Fibroblast of mammary gland (primary cell): ENCODE data around the gene TMSB15A.
A peak's percentile ranks its signal among the peaks of the same experiment; 100 is the strongest.
"Not testable (repeated sequence)": the region's sequence is repeated elsewhere in the genome, so short reads cannot be mapped to it uniquely, and the experiment has no call there.

Experiments used
- DNase-seq: peaks from one replicate; pipeline ENCODE4 v3.0.0-alpha.2; 2010; ENCODE audit warnings: low read depth
- H3K4me3 ChIP-seq: 2 replicates; pipeline ENCODE4 v1.5.1; 2011; ENCODE audit warnings: low read depth, mild to moderate bottlenecking, low read length, moderate library complexity; ENCODE audit not compliant: control insufficient read depth
- CTCF ChIP-seq: conservative IDR thresholded peaks from 2 replicates; pipeline ENCODE4 v1.5.1; 2011; ENCODE audit warnings: low read depth, low read length, inconsistent platforms; ENCODE audit not compliant: control insufficient read depth, insufficient read depth

The TMSB15A gene

GRCh38 chrX:102517326-102517725, 787 bp upstream of the TMSB15A start:
- H3K4me3 ChIP-seq = no peak overlapping the region
- DNase-seq = peak; percentile 37

DNA sequence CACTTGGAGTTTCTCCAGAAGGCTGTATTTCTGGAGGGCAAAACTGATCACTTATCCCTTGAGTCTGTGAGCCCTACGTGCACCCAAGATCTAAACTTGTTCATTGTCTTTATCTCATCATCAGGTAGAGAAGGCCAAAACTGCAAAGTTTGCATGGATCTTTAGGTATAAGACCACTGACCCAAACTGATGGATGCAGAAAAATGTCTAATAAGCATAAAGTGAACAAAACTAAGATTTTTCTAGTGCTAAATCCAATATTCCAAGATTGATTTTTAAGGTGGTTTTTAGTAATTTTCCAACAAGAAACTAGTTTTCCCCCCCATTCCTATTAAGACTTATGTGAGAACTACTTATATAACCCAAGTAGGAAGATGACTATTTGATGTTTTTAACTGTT, 2.0 kb downstream of the TMSB15A start:
- H3K4me3 ChIP-seq = no peak overlapping the region
- no peak for DNase-seq
- no peak for TF ChIP-seq CTCF

More at GRCh38 chrX:102517326-102517725, 787 bp upstream of the TMSB15A start:
- peak; percentile 22 for TF ChIP-seq CTCF

GRCh38 chrX:102498732-102499131, 17.8 kb downstream of the TMSB15A start:
- no peak for DNase-seq
- TF ChIP-seq CTCF = no peak

GRCh38 chrX:102491766-102492165, 24.8 kb downstream of the TMSB15A start:
- DNase-seq = peak; percentile 1
- H3K4me3 ChIP-seq = no peak overlapping the region
- no peak for TF ChIP-seq CTCF

More at GRCh38 chrX:102498732-102499131, 17.8 kb downstream of the TMSB15A start:
- H3K4me3 ChIP-seq = no peak overlapping the region

- DNase-seq, H3K4me3 ChIP-seq: not testable (repeated sequence)
These were observed 37.8 kb downstream of the TMSB15A start for GRCh38 chrX:102478765-102479164.

- not testable (repeated sequence) for H3K4me3 ChIP-seq, DNase-seq
These were observed 44.7 kb downstream of the TMSB15A start, which contains the start of gene TCP11X2 for GRCh38 chrX:102471762-102472220. Gene TCP11X2 (minus strand): TSS chrX:102471812.

GRCh38 chrX:102470215-102470614, 46.3 kb downstream of the TMSB15A start:
- not testable (repeated sequence) for DNase-seq, H3K4me3 ChIP-seq
